Measurements from ENCODE around the gene UBXN11. TPM values are rescaled to one million over a fixed set of nuclear protein-coding genes. Genes with fewer than 3 reads are reported as not detected.
A peak's percentile ranks its signal among the peaks of the same experiment; 100 is the strongest.

UBXN11 gene
- total and polyA plus RNA-seq, 2 of the 13 experiments (the other 11 are each of a cell fraction or from before 2014, with no cell fraction given): 9.3 to 10.4 TPM

- TF ChIP-seq ZNF710 (CRISPR knock-in tag; IDR thresholded peaks at IDR 0.05; ENCODE audit: borderline replicate concordance) (peak; percentile 53; the same call in 1 of the 2 replicates), NR2F1 (CRISPR knock-in tag; IDR thresholded peaks at IDR 0.05) (peak; percentile 85 to 93), ZNF773 (CRISPR knock-in tag; IDR thresholded peaks at IDR 0.05; ENCODE audit: borderline replicate concordance) (no peak), KLF15 (CRISPR knock-in tag; IDR thresholded peaks at IDR 0.05; ENCODE audit: borderline replicate concordance) (no peak), ZNF737 (CRISPR knock-in tag; IDR thresholded peaks at IDR 0.05; ENCODE audit: borderline replicate concordance) (no peak), SP5 (CRISPR knock-in tag; IDR thresholded peaks at IDR 0.05; ENCODE audit: borderline replicate concordance, low read depth) (peak; percentile 68; the same call in 1 of the 2 replicates), ZBTB4 (CRISPR knock-in tag; IDR thresholded peaks at IDR 0.05; ENCODE audit: borderline replicate concordance) (peak; percentile 59; the same call in 1 of the 2 replicates), ZNF775 (CRISPR knock-in tag; IDR thresholded peaks at IDR 0.05; ENCODE audit: borderline replicate concordance) (0 out of 2 replicates have a peak, but pooled peaks have one; percentile 10), PHB2 (IDR thresholded peaks at IDR 0.05; ENCODE audit: partially characterized antibody) (no peak), NCOA5 (CRISPR knock-in tag; IDR thresholded peaks at IDR 0.05) (no peak), ATF6 (CRISPR knock-in tag; conservative IDR thresholded peaks at IDR 0.05) (peak; percentile 90; the same call in 1 of the 2 replicates), ZNF382 (CRISPR knock-in tag; IDR thresholded peaks at IDR 0.05; ENCODE audit: borderline replicate concordance) (no peak), ZNF451 (CRISPR knock-in tag; IDR thresholded peaks at IDR 0.05) (no peak), ZNF557 (CRISPR knock-in tag; IDR thresholded peaks at IDR 0.05) (no peak; the same call in 1 of the 2 replicates), ZNF782 (CRISPR knock-in tag; IDR thresholded peaks at IDR 0.05; ENCODE audit: borderline replicate concordance) (no peak), FOXJ3 (CRISPR knock-in tag; IDR thresholded peaks at IDR 0.05; ENCODE audit: borderline replicate concordance) (no peak), MZF1 (CRISPR knock-in tag; IDR thresholded peaks at IDR 0.05; ENCODE audit: borderline replicate concordance) (no peak), TBX2 (CRISPR knock-in tag; IDR thresholded peaks at IDR 0.05; ENCODE audit: borderline replicate concordance) (peak; percentile 93), WIZ (CRISPR knock-in tag; IDR thresholded peaks at IDR 0.05) (no peak), SPEN (CRISPR knock-in tag; IDR thresholded peaks at IDR 0.05; ENCODE audit: low read depth) (peak; percentile 80), ELF1 (CRISPR knock-in tag; IDR thresholded peaks at IDR 0.05) (peak; percentile 74; the same call in 1 of the 2 replicates)
Observed at GRCh38 chr1:26350701-26351589, 44.5 kb upstream of the UBXN11 start (continued).
